Measurements from ENCODE around the gene MBD3L3.
"Not testable (repeated sequence)": the region's sequence is repeated elsewhere in the genome, so short reads cannot be mapped to it uniquely, and the experiment has no call there.

DNA sequence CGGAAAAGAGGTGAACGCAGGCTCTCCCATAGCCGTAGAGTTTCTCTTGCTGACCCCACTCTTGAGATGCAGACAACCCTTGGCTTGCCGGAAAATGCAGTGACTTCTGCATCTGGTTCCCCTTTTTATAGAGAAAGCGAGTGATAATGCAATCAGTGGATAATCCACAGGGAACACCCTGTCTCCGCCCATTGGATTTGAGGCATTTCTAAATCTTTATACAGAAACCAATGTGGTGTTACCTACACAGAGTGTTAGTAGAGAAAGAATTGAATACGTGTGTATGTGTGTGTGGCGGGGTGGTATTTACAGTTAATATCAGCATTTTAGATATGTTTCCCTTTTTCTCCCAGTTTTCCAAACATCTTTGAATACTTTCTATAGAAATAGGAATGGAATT is at the start of gene MBD3L3:
- TF ChIP-seq, protein P1, sequence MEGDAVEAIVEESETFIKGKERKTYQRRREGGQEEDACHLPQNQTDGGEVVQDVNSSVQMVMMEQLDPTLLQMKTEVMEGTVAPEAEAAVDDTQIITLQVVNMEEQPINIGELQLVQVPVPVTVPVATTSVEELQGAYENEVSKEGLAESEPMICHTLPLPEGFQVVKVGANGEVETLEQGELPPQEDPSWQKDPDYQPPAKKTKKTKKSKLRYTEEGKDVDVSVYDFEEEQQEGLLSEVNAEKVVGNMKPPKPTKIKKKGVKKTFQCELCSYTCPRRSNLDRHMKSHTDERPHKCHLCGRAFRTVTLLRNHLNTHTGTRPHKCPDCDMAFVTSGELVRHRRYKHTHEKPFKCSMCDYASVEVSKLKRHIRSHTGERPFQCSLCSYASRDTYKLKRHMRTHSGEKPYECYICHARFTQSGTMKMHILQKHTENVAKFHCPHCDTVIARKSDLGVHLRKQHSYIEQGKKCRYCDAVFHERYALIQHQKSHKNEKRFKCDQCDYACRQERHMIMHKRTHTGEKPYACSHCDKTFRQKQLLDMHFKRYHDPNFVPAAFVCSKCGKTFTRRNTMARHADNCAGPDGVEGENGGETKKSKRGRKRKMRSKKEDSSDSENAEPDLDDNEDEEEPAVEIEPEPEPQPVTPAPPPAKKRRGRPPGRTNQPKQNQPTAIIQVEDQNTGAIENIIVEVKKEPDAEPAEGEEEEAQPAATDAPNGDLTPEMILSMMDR (conservative IDR thresholded peaks at IDR 0.05; ENCODE audit: low read depth, low read length), result not testable (repeated sequence)
- not testable (repeated sequence) for TF ChIP-seq EZH2phosphoT487 (IDR thresholded peaks at IDR 0.05; ENCODE audit: borderline replicate concordance, low read length); EZH2 (IDR thresholded peaks at IDR 0.05; ENCODE audit: low read length, unreplicated experiment)
